ENCODE measurements around the gene VPS35L.
"Not testable (repeated sequence)": the region's sequence is repeated elsewhere in the genome, so short reads cannot be mapped to it uniquely, and the experiment has no call there.

Gene VPS35L

GRCh38 chr16:19710991-19711545 lies 155.6 kb downstream of the VPS35L start:
- FAIRE-seq (no peak), DNase-seq (ENCODE audit: low spot score) (no peak)

- FAIRE-seq (no peak), DNase-seq (ENCODE audit: low spot score) (no peak)
Measured at GRCh38 chr16:19711643-19712042, 156.1 kb downstream of the VPS35L start.

DNA sequence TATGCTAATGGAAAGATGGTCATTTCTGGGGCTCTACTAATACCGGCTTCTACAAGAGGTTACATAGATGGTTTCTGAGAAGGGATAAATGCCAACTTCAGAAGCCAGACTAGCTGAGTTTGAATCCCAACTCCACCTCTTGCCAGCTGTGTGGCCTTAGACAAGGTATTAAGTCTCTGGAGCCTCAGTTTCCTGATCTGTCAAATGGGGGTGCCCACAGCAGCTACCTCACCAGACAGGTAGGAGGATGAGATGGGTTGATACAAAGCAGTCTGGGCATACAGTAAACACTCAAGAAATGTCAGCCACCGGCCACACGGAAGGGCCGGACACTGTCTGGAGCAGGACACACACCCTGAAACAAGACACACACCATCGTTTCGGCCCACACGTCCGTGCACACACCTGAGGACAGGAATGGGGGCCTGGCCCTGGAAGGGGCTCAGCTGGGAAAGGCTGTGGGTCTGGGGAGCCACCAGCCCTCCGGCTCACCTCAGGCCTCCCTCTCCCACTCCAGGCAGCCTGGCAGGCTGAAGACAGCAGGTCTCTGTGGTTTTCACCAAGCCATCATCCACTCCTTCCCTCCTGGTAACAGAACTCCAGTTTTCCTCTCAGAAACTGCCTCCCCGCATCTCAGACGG lies 157.0 kb downstream of the VPS35L start:
- FAIRE-seq (no peak), DNase-seq (ENCODE audit: low spot score) (no peak)

- FAIRE-seq (no peak), DNase-seq (ENCODE audit: low spot score) (no peak)
Measured at GRCh38 chr16:19713697-19714096, 158.2 kb downstream of the VPS35L start.

DNA sequence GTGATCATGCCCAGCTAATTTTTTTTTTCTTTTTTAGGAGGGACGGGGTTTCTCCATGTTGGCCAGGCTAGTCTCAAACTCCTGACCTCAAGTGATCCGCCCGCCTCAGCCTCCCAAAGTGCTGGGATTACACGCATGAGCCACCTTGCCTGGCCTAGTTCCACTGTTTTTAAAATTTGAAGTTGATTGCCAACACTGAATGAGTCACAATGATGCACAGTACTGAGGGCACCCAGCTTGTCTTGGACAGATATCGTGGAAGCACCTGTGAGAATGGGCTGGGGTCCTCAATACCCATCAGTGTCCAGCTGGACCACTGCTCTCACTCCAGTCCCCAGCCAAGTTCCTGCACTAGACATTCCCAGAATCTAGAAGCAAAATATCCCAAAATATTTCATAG lies 160.1 kb downstream of the VPS35L start:
- FAIRE-seq: no peak
- no peak for DNase-seq (ENCODE audit: low spot score)

DNA sequence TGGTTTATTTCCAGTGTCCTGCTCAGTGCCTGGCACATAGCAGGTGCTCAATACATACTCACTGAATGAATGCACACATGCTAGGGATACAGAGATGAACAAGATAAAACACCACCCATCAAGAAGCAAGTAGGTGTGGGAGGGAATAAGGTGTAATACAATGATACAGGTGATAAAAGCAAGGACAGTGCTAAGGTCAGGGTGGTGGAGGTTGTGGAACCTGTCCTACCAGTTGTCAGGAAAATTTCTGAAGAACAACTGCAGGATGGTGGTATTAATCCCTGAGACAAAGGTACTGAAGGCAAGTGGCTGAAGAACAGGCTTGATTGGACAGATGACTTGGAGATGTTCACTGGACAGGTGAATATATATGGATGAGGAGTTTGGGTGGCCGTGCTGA lies 160.7 kb downstream of the VPS35L start:
- no peak for DNase-seq (ENCODE audit: low spot score)
- FAIRE-seq: no peak

DNA sequence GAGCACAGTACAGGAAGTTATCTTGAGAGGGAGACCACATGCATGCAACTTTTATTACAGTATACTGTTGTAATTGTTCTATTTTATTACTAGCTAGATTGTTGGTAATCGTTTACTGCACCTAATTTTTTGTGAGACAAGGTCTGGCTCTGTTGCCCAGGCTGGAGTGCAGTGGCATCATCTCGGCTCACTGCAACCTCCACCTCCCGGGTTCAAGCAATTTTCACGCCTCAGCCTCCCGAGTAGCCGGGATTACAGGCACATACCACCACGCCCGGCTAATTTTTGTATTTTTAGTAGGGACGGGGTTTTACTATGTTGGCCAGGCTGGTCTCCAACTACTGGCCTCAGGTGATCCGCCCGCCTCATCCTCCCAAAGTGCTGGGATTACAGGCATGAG lies 161.2 kb downstream of the VPS35L start:
- DNase-seq (ENCODE audit: low spot score); FAIRE-seq: not testable (repeated sequence)

- no peak for FAIRE-seq
- DNase-seq (ENCODE audit: low spot score): no peak
Measured at GRCh38 chr16:19717314-19717713, 161.8 kb downstream of the VPS35L start.

- FAIRE-seq: no peak
Measured at GRCh38 chr16:19717741-19718623, 162.5 kb downstream of the VPS35L start, which contains the start of the genes IQCK and KNOP1. IQCK (plus strand) TSS chr16:19718271; CDS start chr16:19718307, 36 bp downstream. KNOP1 (minus strand) TSS chr16:19718227; CDS start chr16:19715035, 3,192 bp downstream.

GRCh38 chr16:19718624-19718965 lies 163.1 kb downstream of the VPS35L start:
- DNase-seq (ENCODE audit: low spot score) (no peak), FAIRE-seq (no peak)

More at GRCh38 chr16:19717741-19718623, 162.5 kb downstream of the VPS35L start, which contains the start of the genes IQCK and KNOP1:
- DNase-seq (ENCODE audit: low spot score): peak; percentile 93

DNA sequence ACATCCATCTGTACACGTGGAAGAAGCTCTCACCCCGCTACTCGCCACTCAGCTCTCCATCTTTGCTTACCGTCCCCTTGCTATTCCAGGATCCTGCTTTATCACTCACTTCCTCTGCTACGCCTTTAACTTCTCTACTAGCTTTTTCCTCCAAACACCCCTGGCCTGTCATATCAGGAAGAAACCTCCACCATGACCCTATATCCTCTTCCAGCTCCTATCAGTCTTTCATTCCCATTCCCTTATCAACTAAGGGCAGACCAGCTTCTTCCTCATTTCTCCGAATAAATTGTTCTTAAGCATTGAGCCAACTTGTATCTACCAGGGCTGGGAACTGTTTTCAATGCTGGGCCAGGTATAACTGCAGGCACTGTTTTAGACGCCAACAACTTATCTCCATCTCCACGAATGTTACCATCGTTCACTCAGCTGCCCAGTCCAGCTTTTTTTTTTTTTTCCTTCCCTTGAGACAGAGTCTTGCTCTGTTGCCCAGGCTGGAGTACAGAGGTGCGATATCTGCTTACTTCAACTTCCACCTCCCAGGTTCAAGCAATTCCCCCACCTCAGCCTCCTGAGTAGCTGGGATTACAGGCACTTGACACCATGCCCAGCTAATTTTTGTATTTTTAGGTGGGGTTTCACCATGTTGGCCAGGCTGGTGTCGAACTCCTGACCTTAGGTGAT lies 166.9 kb downstream of the VPS35L start:
- DNase-seq (ENCODE audit: low spot score) (no peak), FAIRE-seq (no peak)

- DNase-seq (ENCODE audit: low spot score) (no peak), FAIRE-seq (no peak)
Measured at GRCh38 chr16:19722981-19723380, 167.5 kb downstream of the VPS35L start.

DNA sequence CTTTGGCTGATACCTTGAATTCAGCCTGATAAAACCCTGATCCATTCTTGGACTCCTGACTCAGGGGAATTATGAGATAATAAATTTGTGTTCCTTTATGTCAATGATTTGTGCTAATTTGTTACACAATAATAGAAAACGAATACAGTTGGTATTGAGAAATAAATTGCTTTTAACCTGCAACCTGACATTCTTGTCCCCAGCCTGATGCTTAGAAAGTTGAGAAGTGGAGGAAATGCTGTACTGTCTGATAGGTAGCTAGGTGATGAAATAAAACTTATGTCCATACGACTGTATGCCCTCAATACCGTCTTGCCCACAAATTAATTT lies 173.1 kb downstream of the VPS35L start:
- no peak for FAIRE-seq
- DNase-seq (ENCODE audit: low spot score): no peak

DNA sequence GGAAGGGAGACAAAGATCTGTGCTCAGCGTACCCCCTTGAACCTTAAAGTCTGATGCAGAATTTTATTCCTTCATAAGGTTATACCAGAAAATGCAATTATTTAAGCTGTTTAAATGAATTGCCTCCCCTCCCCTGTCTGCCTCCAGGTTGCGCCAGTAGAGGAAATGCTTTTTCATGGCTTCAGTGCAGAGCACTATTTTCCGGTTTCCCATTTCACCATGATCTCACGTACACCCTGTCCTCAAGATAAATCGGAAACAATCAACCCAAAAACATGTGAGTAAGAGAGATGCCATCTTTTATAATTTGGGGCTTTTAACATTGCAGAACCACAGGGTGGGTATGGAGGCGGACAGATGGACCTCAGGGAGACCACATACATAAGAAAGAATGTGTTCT lies 178.0 kb downstream of the VPS35L start:
- no peak for DNase-seq (ENCODE audit: low spot score)
- FAIRE-seq: no peak

DNA sequence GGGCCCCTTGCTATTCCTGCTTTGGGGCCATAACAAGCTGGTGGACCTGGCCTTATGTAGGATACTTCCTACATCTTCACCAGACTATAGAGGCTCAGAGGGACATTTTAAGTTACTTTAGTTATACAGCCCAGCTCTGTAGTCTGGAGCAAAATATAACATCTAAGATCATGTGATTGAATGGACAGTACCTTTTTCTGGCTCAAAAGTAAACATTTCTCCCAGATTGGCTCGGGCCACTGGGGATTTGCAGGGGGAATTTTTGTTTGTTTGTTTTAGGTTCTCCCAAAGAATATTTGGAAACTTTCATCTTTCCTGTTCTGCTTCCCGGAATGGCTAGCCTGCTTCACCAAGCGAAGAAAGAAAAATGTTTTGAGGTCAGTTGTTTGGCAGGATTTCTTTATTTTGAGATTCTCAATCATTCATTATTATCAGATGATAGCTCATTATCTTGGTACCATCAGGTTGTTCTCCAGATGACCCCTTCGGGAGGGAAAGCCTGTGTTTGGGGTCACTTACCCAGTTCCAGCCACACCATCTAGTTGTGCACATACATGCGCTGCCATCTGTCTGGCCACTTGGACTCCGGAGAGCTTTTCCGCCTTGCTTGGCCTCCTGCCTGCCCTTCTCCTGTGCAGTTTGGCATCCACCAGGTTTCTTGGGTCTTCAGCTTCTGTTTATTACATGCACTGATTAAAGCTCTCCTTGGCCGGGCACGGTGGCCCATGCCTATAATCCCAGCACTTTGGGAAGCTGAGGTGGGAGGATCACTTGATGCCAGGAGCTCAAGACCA lies 179.8 kb downstream of the VPS35L start:
- FAIRE-seq (no peak), DNase-seq (ENCODE audit: low spot score) (no peak)

- no peak for FAIRE-seq
Measured at GRCh38 chr16:19737306-19738038, 182.0 kb downstream of the VPS35L start.

GRCh38 chr16:19741354-19741753 lies 185.9 kb downstream of the VPS35L start:
- DNase-seq (ENCODE audit: low spot score) (no peak), FAIRE-seq (no peak)

More at GRCh38 chr16:19737306-19738038, 182.0 kb downstream of the VPS35L start:
- DNase-seq (ENCODE audit: low spot score): no peak

DNA sequence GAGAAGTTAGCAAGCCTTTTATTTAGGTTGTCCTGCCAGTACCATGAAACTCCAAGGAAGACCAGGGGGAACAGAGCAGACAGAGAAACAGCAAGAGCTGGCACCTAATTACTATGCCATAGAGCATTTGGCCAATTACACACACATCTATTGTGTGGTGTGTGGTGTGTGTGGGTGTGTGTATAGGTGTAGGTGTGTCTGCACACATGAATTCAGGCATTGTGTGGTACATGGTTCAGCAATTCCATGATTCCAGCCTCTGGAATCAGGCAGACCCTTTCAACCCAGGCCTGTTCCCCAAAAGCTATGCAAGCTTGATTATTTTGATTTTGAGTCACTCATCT lies 188.3 kb downstream of the VPS35L start:
- no peak for FAIRE-seq
- no peak for DNase-seq (ENCODE audit: low spot score)

DNA sequence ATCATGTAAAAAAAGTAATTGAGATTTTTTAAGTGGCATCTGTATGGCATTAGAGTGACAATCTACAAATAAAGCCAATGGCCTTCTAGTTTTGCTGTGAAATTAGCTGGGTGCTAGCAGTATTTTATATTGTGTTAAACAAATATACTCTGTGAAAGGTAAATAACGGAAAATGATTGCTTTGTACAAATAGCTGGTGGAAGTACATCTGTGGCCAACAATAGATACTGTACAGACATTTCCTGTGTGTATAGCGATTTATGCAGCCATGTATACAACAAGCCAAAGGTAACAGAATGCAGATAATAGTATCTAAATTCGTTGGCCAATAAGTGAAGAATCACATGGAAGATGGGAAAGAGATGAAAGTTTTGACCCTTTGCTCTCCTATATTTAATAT lies 189.2 kb downstream of the VPS35L start:
- FAIRE-seq (no peak), DNase-seq (ENCODE audit: low spot score) (no peak)

DNA sequence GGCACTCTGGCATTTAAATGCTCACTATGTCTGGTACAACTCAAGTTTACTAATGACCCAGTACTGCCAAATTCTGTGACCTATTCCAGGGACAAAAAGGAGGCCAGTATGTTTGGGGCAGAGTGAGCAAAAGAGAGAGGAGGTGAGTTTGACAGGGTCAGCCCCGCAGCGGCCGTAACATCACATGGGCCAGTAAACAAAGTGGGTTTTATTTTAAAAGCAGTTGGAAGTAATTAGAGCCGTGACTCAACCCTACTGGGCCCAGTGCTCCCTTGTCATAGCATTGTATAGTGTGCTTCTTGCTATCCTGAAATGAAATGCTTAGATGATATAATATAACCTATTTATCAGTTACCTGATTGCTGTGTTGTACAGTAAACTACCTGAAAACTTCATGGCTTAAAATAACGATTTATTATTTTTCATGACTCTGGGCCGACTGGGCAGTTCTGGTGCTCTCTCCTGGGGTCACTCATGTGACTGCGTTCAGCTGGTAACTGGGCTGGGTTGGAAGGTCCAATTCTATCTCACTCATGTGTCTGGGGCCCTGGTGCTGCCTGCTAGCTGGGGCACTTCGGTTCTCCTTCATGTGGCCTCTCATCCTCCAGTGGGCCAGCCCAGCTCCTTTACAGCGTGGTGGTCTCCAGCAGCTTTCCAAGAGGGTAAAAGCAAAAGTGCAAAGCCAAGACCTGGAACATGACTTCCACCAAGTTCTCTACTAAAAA lies 189.9 kb downstream of the VPS35L start:
- FAIRE-seq (no peak), DNase-seq (ENCODE audit: low spot score) (no peak)

Measured in urothelium cell line (cell line).